GM12872 (cell line): ENCODE results near the gene CKS1B.
A peak's percentile ranks its signal among the peaks of the same experiment; 100 is the strongest.

Source experiments
- TF ChIP-seq, protein P1 (sequence below): IDR thresholded peaks from 3 replicates; pipeline ENCODE4 v1.5.1; 2011; ENCODE audit warnings: low read depth, mild to moderate bottlenecking, low read length, moderate library complexity; ENCODE audit not compliant: insufficient read depth

Gene CKS1B

DNA sequence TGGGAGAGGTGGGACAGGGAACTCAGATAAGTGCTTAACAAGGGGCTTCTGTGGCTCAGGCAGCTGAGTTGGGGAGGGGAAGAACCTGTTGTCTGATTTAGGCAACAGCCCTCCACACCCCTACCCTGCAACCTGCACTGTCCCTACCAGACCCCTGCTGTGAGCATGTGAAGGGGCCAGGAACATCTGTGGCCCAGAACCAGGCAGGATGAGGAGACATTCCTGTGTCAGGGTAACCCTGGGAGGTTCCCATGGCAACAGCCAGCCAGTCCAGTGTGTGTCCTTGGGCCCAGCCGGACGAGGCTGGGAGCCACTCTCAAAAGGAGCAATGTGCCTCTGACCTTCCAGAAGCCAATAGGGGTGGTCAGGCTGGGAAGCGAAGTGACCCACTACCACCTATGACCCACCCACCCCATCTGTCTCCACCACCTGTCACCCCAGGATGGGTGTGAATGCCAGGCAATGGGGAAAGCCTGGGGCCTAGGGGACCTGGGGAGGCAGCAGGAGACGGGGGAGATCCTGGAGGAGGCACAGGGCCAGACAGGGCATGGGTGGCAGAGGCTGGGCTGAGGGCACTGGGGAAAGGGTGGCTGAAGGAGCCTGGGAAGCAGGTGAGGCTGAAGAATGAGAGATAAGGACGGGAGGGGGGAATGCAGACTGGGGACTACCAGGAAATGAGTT lies 33.0 kb upstream of the CKS1B start:
- TF ChIP-seq, protein P1, sequence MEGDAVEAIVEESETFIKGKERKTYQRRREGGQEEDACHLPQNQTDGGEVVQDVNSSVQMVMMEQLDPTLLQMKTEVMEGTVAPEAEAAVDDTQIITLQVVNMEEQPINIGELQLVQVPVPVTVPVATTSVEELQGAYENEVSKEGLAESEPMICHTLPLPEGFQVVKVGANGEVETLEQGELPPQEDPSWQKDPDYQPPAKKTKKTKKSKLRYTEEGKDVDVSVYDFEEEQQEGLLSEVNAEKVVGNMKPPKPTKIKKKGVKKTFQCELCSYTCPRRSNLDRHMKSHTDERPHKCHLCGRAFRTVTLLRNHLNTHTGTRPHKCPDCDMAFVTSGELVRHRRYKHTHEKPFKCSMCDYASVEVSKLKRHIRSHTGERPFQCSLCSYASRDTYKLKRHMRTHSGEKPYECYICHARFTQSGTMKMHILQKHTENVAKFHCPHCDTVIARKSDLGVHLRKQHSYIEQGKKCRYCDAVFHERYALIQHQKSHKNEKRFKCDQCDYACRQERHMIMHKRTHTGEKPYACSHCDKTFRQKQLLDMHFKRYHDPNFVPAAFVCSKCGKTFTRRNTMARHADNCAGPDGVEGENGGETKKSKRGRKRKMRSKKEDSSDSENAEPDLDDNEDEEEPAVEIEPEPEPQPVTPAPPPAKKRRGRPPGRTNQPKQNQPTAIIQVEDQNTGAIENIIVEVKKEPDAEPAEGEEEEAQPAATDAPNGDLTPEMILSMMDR, result no peak

DNA sequence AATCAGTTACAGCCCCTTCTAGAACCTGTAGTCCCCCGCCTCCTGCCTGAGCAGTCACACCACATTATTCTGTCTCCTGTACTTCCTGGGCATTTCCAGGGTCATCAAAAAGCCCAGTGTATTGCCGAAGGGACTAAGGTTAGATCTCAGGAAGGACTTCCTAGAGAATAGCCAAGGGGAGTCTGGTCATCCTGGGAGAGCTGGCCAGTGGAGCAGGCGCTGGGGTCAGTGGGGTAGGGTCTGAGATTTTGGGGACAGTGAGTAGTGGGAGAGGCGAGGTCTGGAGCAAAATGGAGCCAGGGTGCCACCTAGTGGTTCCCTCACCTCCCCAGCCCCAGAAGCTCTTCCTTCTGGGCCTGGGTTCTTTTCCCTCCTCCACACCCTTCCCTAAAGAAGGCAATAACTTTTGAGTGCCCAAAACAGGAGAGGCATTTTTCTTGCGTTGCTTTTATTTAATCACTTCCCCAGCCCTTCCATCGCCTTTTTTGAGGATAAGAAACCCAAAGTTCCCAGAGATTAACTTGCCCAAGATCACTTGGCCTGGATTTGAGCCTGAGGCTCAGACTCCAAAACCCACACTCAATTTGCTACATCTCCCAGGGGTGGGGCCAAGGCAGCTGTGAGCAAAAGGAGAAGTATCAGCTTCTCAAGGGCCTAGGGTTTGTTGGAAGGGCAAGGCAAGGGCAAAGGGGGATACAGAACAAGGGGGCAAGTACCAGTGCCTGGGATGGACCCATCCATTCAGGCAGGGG lies 30.7 kb upstream of the CKS1B start:
- TF ChIP-seq, protein P1, result peak; percentile 94

DNA sequence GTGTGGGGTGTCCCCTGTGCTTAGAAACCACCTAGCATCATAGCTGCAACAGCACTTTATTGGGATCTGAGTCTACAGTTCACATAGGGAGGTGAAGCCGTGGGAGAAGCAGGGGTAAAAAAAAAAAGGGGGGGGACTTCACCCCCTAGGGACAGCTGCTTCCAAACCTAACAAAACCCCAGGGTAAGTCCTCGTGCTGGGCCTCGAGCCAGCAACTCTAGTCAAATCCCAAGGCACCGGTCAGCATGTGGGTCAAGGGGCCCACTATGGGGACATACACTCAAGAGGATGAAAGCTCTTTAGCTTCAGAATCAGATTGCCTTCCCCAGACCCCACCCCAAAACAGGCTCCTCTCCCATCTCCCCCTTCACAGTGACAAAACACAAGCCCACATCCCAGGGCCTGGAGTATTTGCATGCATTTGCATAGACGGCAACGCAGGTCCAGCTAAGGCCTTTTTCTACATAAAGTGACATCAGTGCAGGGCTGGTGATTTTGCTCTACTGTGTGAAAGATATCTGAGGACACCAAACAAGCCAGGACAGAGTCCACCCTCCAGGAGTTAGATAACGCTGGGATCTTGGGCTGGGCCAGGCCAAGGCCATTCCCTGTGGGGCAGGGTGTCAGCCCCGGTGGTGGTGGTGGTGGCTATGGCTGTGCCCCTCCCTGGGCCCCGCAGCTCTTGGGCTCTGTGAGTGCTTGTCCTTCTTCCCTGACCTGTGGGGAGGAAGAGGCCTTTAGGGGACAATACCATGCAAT lies 29.9 kb upstream of the CKS1B start:
- TF ChIP-seq, protein P1, result no peak

DNA sequence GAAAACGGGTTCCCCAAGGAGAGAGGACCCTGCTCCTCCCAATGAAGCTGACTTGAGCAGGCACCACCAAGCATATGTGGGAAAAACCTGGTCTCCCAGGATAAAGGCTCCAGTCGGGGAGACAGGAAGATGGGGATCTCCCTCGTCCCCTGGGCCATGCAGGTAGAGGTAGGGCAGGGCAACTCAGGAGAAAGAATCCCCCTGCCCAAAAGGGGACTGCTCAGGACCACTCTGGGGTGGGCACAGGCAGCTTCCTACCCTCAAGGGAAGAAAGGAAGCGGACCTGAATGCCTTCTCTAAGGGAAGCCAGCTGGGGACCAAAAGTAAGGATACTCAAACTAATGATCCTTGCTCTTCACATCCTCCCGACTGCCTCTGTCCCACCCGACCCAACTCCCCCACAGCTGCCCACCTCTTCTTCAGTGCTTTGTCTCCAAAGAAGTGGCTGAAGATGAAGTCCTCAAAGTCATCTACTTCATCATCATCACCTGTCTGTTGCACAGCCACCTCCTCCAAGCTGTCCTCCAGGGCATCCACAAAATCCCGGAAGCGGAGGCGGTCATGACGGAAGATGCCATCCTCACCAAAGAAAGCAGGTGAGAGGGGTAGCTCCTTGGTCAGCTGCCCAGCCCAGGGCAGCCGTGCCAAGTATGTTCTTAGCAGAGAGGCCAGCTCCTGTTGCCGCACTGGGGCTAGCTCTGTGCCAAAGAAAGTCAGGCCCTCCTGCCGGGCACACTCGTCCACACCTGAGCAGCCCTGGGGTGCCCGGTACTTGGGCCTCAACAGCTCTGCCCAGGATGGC lies 29.1 kb upstream of the CKS1B start:
- TF ChIP-seq, protein P1, result no peak

DNA sequence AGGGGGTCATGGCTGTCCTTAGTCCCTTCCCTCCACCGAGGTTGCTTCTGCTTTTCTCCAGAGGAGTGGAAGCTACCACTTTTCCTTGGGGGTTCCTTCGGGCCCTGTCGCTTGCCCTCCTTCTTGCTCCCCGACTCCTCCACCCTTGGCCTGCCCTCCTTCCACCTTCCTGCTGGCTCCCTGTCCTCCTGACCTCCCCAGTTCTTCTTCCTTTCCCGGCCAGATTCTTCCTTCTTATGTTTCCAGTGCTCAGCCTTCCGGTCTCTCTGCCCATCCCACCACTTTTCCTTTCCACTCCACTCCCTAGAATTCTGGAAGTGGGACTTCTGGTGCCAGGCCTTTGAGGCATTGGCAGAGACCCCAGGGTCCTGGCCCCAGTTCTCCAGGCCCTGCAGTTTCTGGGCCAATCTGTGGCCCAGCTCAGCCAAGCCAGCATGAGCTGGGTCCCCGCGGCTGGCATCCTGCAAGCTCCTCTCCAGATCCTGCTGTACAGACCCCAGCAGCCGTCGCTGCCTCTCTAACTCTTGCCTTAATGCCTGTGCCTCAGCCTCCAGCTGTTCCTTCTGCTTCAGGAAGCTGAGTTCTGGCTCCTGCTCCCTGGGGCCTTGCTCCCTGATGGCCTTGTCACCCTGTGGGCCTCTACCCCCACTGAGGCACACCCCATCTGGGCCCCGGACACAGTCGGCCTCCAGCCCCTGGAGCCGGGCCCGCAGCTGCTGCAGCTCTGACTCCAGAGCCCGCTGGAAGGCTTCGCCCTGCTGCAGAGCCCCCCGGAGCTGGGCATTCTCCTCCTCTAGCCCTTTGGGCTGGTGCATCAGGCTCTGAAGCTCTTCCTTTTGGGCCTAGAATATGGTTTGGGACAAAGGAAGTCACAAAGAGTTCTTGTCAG lies 28.3 kb upstream of the CKS1B start:
- TF ChIP-seq, protein P1, result no peak

DNA sequence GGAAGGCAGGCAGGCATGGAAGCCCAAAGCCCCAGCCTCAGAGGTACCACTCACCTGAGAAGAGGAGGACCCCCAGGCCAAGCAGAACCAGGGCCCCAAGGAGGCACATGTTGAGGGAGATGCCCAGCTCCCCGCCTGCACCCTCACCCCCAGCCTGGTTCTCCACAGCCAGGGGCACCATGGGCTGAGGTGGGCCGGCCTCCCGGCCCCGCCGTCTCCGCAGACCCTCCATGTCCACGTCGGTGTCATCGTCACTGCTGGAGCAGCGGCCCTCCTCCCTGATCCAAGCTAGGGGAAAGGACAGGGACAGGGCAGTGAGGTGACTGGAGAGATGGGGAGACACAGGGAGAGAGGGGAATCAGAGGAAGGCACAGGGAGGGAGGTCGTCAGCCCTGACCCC lies 26.4 kb upstream of the CKS1B start:
- TF ChIP-seq, protein P1, result no peak
